AG04449 (cell line): ENCODE measurements around the gene DYNLL2.

Experiments used
- CTCF ChIA-PET: fragments of 350-600 bp; formaldehyde crosslinking; extraction: SDS; loops from one replicate; lab custom pipeline; 2021; ENCODE audit warnings: antibody characterized with exemption; lab: Yijun Ruan, JAX
- POLR2A ChIA-PET: fragments of 400-600, 350-600 bp; formaldehyde crosslinking; extraction: SDS; loops from one replicate; lab custom pipeline; 2020; ENCODE audit warnings: antibody characterized with exemption, inconsistent platforms; lab: Yijun Ruan, JAX
- DNase-seq: peaks from one replicate; pipeline ENCODE4 v3.0.0-alpha.2; 2010; ENCODE audit warnings: low read depth, low spot score
- H3K4me3 ChIP-seq: 2 replicates; pipeline ENCODE4 v1.5.1; 2011; ENCODE audit warnings: low read depth, mild to moderate bottlenecking, control low read depth, low read length
- TF ChIP-seq, protein P1 (sequence below): IDR thresholded peaks from one replicate; pipeline ENCODE4 v1.5.1; 2011; ENCODE audit warnings: mild to moderate bottlenecking, moderate library complexity, low read length, control low read depth, inconsistent platforms; ENCODE audit not compliant: insufficient read depth; ENCODE audit errors: missing control alignments

DYNLL2 gene

DNA sequence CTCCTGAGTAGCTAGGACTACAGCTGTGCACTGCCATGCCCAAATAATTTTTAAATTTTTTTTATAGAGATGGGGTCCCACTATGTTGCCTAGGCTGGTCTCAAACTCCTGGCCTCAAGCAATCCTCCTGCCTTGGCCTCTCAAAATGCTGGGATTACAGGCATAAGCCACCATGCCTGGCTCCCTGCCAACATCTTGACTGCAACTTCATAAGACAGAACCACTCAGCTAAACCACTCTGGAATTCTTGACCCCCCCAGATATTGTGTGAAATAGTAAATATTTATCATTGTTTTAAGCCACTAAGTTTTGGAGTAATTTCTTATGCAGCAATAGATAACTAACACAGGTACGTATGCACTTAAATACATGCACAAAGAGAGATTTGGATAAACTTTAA is 26.0 kb downstream of the DYNLL2 start:
- ChIA-PET POLR2A (no interaction called here), CTCF (interaction anchor here (7.8 kb wide), 1 partner anchor 112 kb away, joined by 84 read pairs; no protein-coding TSS in a partner anchor)
- no peak for DNase-seq
- H3K4me3 ChIP-seq: no peak overlapping the region
- TF ChIP-seq, protein P1, sequence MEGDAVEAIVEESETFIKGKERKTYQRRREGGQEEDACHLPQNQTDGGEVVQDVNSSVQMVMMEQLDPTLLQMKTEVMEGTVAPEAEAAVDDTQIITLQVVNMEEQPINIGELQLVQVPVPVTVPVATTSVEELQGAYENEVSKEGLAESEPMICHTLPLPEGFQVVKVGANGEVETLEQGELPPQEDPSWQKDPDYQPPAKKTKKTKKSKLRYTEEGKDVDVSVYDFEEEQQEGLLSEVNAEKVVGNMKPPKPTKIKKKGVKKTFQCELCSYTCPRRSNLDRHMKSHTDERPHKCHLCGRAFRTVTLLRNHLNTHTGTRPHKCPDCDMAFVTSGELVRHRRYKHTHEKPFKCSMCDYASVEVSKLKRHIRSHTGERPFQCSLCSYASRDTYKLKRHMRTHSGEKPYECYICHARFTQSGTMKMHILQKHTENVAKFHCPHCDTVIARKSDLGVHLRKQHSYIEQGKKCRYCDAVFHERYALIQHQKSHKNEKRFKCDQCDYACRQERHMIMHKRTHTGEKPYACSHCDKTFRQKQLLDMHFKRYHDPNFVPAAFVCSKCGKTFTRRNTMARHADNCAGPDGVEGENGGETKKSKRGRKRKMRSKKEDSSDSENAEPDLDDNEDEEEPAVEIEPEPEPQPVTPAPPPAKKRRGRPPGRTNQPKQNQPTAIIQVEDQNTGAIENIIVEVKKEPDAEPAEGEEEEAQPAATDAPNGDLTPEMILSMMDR: no peak

DNA sequence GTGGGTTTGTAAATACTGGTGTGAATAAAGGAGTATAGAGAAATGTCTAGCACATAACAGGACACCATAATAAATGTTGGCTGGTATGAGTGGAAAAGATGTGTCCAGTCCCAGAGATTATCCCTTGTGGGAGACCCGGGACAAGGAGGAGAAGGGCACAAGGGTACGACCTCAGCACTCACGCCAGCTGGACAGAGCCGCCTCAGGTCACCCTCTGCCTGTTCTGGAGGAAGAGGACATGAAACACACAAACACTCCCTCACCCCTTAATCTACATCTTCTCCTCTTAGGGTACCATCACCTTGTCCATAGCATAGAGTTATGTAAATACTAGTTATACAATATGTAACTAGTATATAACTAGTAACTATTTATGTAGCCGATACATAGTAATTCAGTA is 26.8 kb downstream of the DYNLL2 start:
- ChIA-PET CTCF (interaction anchor here (0.9 to 7.8 kb wide), 5 partner anchors 113 to 979 kb away, joined by 3 to 84 read pairs (median 3); no protein-coding TSS in a partner anchor), POLR2A (no interaction called here)
- TF ChIP-seq, protein P1: no peak
- H3K4me3 ChIP-seq: no peak overlapping the region
- DNase-seq: no peak

DNA sequence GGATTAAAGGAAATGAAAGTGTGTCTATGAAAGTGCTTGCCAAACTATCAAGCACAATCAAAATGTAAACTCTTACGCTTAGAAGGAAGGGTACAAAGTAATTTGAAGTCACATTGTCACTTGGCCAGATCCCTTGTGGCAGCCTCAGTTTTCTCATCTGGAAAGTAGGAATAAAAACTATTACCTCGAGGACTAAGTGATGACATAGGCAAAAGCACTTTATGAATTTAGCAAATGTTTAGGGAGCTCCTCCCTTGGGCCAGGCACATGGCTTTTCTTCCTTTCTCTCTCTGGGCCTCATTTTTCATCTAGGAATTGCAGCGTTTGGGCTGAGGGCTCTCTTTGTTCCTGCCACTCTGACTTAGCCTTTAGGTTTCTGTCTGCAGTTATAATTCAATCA is 28.5 kb downstream of the DYNLL2 start:
- POLR2A ChIA-PET: no interaction called here
- CTCF ChIA-PET: interaction anchor here (1.1 to 7.8 kb wide), 11 partner anchors 14 to 981 kb away, joined by 3 to 84 read pairs (median 5); partner anchors contain the start of gene MRPS23
- H3K4me3 ChIP-seq: no peak overlapping the region
- TF ChIP-seq, protein P1: no peak
- DNase-seq: no peak

DNA sequence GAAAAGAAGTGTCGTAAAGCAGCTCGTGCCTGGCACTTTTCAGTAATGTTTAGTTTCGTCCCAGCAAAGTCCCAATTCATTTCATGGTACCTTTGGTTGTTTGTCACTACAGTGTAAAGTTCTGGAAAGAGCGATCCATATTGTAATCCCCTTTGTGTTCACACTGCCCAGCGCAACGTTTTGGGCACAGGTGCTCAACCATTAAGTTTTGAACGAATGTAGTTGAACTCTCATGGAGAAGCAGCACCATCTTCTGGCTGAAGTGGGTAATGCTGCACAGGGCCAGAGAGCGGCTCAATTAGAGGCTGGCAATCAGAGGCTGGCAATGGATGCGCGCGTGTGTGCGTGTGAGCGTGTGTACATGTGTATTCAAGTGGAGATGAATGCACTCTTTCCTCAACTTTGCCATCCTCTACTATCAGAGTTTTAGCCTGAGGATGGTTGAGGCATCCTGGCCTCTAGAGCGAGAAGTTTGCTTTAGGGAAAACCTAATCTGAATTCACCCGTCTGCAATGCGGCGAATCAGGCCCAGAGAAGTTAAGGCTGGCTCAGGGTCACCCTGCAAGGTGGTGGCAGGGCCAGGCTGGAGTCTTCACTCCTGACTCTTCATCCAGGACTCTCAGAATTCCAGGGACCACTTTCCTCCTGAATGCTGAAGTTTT is 29.9 kb downstream of the DYNLL2 start:
- ChIA-PET POLR2A (no interaction called here), CTCF (interaction anchor here (0.7 to 7.8 kb wide), 27 partner anchors 10 to 991 kb away, joined by 3 to 84 read pairs (median 5); partner anchors contain the start of genes MRPS23 and SRSF1)
- DNase-seq: no peak
- TF ChIP-seq, protein P1: peak; percentile 89
- no peak overlapping the region for H3K4me3 ChIP-seq

DNA sequence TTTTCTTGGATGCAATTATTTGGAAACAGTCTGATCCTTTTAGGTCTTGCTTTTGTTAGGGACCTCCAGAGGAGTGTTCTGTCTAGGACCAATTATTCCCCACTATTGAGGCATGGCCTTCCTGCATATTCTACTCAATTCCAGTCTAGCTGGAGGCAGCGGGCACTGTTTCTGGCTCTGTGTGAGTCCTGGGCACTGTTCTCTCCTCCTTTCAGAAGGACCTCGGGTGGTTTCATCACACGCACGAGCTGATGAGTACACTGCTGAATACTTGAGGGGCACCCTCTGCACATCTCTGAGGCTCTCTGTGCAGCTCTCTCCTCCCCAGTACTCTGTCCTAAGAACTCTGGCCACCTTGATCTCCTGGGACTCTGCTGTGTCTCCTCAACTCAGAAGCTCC is 30.7 kb downstream of the DYNLL2 start:
- CTCF ChIA-PET: interaction anchor here (0.7 to 7.8 kb wide), 17 partner anchors 11 to 985 kb away, joined by 3 to 84 read pairs (median 5); partner anchors contain the start of gene SRSF1

DNA sequence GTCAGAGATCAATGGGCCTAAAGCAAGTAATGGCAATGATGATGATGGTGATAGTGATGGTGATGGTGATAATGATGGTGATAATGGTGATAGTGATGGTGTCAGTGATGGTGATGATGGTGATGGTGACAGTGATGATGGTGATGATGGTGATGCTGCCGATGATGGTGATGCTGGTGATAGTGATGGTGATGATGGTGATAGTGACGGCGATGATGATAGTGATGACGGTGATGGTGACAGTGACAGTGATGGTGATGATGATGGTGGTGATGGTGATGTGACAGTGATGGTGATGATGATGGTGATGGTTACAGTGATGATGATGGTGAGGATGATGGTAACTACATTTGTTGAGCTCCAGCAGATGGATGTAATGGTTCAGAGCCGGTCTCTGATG is 34.2 kb downstream of the DYNLL2 start:
- CTCF ChIA-PET: no interaction called here
- TF ChIP-seq, protein P1: no peak

More for the DNA sequence above, 30.7 kb downstream of the DYNLL2 start:
- DNase-seq: no peak
- no peak overlapping the region for H3K4me3 ChIP-seq
- POLR2A ChIA-PET: no interaction called here
- TF ChIP-seq, protein P1: no peak

More for the DNA sequence above, 34.2 kb downstream of the DYNLL2 start:
- POLR2A ChIA-PET: no interaction called here
- DNase-seq: no peak
- no peak overlapping the region for H3K4me3 ChIP-seq
